Stimulated activated naive CD4-positive, alpha-beta T cell (primary cell): ENCODE data around the gene ATXN1.

Source experiments
- DNase-seq, 6 experiments: peaks; one replicate each; lab custom pipeline; 2025; lab: John Stamatoyannopoulos, UW

ATXN1 gene

DNA sequence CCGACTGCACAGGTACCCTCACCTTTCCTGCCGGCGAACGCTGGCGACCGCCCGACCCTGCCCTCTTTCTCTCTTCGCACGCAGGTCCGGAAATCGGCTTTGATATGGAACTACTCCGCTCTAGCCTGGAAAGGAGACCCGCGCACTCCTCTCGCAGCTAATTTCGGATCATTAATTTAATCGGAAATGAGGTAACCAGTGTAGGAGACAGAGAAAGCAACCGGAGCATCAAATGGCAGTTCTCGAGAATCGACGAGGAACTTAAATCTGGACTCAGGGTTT, 949 bp upstream of the ATXN1 start:
- no peak for DNase-seq

DNA sequence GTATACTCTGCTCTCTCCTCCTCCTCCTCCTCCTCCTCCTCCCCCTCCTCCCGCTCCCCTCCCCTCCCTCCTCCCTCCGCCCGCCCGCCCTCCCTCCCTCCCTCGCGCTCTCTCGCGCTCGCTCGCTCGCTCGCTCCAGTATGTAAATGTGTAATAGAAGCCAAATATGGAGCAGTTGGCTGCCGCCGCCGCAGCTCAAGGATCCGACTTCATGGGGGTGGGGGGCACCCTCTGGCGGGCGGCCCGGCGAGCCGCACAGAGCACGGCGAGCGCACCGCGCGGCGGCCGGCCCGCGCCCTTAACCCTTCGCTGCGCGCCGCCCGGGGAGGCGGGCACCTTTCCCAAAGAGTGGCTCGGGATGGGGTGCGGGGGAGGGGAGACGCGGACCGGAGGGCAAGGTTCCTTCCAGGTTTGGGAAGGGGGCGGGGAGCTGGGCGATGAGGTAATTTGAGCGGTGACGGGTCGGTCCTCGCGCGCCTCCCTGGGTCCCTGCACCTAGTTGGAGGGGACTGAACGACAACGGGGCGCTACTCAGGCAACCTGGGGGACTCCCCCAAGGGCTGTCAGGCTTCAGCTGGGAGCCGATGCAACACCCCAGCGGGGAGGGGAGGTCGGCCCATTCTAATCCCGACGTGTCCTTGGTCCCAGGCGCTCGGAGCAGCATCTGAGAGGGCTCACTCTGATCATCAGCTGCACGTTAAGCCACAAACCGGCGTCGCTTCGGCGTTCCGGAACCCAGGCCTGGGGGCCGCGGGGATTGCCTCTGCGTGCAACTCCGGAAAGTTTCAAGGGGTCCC, 409 bp upstream of the ATXN1 start:
- peak; percentile 77 to 89 (median 82) for DNase-seq

DNA sequence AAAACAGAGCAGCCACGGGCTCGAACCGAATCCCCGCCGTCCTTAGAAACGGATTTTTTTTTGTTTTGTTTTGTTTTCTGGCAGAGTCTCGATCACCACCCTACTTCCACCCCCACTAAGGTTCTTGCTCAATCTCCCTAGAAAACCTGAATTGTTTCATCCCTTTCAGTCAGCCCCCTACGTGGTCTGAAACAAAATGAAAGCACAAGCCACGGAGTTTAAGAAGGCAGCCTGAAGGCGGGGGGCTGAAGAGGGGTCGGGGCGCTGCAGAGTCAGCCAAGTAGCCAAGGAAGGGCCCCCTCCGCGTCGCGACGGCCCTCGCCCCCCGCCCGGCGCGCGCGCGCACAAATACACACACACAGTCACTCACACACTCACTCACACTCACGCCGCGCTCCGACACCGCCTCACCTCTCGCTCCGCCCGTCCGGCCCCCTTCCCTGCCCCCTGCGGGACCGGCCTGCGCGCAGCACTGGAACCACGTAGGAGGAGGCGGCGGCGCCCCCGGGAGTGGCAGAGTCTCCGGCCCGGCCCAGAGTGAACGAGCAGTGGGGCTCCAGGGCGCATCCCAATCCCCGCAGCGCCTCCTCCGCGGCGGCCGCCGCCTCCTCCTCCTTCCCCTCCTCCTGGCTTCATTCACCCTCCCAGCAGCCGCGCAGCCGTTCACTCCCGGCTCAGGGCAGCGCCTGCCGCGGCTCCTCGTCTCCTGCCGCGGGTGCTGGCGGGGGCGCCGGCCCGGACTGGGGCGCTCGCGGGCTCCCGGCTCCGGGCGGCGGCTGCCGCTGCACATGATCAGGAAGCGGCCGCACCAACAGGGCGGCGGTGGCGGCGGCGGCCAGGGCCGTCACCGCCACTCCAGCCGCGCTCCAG, 1.4 kb downstream of the ATXN1 start:
- DNase-seq = peak; percentile 48 to 73 (median 62)

DNA sequence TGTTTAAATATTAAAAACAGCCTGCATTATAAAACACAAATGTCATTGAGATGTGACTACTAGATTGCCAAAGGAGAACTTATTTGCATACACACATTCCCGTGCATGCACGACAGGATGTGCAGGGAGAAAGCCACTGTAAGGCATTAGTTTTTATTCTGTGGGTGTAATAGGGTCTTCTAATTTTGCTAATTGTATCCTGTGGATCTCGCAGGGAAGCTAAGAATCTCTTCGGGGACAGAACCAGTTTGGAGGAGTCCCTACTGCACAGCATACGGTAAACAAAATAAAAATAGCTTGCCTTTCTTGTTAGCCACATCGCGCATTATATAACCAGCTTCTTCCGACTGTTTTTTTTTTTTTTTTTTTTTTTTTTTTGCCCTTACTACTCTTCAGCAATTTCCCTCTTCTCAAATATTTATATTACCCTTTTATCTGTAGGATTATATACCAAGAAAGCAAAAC, 2.0 kb downstream of the ATXN1 start:
- peak in 3 of 6 experiments; percentile 8 to 64 (median 63) for DNase-seq

DNA sequence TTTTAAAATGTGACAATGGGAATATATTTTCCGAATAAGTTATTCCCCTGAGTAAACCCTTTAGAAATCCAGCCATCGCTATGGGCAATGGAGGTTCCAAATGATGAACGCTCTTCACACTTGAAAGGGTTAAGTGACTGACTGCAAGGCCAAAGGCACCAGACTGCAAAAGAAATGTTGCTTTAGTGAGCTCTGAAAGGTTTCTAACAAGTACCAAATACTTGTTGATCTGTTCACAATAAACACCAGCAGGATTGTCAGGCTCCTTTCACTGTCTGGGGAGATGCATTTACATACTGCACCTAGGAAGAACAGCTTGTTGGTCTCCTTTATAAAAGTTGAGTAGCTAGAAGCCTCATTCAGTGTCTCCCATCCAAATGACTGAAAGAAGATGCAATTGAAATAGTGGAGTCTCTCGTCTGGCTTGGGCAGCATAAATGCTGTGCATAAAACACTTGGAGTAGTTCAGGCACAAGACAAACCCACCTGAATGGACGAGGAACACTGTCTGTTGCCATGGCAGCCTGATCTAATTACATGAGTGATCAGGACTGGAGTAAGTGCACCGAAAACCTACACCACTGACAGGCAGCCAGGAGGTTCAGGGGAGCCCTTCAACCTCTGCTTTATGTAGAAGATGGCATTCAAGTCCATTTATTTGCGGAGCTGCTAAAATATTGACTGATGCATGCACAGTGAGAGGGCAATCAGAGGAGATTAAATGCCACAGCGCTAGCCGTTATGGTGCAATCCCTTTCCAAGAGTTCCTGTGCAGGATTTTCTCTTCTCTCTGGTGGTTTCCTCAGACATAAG, 2.9 kb downstream of the ATXN1 start:
- DNase-seq = no peak

DNA sequence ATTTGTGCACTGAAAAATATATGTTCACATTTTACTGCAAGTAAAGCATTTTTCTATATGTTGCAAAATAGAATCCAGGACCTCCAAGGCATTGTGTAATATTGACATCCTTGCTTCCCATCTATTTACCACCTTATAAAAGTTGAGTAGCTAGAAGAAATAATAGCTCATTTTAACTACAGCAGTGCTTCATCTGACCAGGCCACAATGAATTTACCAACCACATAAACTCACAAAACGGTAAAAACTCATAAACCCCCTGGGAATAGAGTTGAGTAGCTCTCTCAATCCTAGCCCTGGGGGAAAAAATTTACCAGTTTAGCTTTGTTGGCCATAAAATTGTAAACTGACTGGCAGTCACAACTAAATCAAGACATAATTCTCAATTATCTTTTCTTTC, 3.9 kb downstream of the ATXN1 start:
- no peak for DNase-seq

DNA sequence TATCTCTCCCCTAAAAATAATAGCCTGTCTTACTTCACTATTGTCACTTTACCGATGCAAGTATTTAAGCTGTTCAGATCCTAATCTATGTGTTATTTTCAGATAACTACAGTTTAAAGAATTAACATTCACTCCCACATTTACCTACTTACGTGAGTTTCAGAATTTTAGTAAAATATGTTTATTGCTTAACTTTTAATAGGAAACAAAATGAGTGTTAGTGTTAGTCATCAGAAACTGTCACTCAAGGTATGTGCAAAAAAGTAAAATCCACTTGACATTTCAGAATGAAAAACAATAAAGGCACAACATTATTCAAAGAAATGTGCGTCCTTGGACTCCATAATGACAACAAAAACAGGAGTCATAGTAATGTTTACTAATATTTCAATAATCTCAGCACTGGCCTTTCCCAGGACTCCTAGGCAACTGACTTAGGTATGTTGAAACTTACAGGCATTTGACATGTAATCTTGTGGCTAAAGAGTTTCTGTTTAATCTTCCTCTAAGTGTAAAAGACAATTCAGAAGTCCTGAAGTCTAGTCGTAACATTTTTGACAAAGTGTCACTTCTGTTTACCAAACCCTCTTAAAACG, 4.5 kb downstream of the ATXN1 start:
- DNase-seq = no peak

DNA sequence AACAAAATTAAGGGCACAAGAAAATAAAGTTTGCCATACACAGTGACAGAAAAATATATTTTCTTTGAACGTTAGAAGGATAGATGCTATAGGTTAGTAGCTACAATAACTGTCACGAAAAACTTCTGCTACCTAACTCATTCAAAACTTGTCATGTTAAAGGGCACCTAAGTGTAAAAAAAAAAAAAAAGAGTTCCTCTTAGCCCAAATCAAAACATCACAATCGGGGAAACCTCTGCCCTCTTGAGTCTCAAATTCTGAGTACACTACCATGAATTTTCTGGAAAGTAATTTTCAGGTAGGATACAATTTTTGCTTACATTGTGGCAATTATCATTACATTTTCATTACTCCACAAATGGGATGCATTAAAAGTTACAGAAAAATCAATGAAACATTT, 5.7 kb downstream of the ATXN1 start:
- no peak for DNase-seq

DNA sequence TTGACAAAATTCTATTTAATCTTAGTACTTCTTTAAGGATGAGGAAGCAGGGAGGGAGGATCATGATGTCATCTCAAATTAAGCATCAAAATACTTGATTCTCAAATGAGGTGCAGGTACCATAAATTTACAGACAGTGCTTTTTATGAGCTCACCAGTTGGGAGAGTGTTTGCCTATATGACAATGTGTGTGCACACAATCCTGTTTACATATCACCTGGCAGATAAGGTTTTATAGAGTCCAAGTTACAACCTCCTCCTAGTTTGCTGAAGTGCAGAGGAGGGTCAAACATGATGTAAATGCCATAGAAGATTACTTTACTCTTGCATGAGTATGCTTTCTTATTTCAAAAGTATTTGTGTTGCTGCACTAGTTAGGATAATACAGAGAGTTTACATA, 6.4 kb downstream of the ATXN1 start:
- no peak for DNase-seq

DNA sequence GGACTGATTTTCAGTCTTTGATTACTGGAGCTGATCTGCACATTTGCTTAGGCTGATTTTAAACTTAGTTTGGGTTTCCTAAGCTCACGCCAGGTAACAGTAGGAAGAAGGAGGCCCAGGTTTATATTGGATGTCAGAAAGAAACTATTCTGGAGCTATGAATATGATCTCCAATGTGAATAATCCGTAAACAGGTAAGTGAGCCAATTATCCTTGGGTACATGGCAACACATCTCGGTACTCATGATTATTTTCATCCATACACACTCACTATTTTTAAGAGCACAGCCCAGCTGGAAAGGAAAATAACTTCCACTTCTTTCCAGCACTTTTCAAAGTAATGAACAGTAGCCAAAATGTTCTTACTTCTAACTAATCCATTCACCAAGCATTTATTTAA, 7.0 kb downstream of the ATXN1 start:
- DNase-seq = no peak

DNA sequence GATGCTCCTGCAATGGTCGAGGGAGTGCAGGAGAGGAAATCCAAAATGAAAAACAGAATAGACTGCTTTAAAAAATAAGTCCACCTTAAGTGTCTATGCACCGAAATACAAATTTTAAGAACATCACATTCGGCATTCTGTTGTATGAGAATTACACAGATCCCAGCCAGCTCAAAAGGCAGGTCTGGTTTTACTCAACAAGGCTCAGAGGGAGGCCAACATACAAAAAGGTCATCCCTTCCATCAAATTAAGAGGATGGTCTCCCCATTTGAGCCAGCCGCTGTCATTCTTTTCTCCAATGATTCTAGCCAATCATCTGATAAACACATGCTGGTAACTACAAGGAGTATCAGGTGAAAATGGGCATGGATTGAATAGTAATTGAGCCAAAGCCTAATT, 7.9 kb downstream of the ATXN1 start:
- no peak for DNase-seq

DNA sequence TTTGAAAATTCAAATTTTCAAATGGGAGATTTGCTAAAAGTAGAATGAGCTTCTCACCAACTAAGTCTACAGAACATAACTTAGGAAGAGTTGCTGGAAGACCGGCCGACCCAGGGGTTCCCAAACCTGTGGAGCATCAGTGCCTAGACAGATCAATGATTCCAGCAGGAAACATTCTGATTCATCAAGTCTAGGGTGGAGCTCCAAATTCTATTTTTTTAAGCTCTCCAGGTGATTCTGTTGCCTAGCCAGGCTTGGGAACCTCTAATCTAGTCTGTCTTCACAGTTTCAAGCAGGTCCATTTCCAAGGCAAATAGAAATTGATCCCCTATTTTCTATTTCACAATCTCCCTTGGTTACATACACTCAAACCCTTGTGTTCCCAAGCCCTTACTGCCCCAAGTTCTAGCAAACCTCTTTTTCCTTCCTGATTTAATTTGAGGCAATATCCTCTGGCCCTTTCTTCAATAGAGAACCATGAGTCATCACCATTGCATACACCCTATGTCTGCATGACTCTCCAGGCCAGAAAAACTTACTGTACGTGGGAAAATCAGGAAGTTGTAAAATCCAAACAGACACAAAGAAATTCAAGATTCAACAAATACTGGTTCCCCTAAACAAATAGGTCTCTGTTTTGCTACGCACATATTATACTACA, 8.9 kb downstream of the ATXN1 start:
- DNase-seq = no peak

DNA sequence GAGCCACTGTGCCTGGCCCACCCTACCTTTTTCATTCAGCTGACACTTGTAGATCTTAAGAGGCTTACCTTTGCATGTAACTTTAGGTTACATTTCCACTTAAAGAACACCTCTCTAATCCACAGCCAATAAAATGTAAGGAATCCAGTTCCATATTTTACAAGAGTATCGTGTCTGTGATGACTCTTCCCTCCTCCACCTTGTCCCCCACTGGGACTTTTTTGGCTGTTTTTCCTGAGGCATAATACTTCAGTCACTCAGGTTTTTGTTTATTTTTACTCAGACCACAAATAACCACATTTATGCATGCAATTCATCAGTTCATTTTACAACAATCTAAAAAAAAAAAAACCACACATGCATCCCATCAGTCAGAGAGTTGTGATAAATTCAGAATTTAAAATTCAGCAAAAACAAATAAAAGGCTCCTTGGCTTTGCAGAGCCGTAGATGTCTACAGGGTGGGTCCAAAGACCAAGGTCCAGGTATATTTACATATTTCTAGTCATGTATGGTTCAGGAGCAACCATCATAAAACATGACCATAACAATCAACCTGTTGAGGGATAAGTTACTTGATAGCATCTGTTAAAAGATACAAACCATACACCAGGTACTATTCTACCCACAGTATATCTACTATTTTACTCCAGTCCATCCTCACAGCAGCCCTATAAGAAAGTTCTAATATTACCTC, 9.9 kb downstream of the ATXN1 start:
- DNase-seq = no peak

DNA sequence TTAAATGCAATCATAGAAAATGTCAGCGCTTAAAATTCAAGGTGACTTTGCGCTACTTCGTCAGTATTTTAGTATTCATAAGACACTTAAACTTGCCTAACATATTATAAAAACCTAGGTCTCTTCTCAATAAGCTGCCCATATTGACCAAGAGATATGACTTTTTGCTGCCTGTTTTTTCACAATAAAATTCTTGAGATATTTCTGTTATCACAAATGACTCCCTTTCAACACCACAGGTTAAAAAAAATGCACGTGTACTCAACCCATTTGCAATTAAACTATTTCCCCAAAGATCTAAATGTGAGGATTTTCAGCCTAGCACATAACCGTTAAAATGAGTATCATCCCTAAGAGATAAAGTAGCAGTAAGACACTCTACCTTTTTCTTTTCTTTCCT, 10.7 kb downstream of the ATXN1 start:
- no peak for DNase-seq

DNA sequence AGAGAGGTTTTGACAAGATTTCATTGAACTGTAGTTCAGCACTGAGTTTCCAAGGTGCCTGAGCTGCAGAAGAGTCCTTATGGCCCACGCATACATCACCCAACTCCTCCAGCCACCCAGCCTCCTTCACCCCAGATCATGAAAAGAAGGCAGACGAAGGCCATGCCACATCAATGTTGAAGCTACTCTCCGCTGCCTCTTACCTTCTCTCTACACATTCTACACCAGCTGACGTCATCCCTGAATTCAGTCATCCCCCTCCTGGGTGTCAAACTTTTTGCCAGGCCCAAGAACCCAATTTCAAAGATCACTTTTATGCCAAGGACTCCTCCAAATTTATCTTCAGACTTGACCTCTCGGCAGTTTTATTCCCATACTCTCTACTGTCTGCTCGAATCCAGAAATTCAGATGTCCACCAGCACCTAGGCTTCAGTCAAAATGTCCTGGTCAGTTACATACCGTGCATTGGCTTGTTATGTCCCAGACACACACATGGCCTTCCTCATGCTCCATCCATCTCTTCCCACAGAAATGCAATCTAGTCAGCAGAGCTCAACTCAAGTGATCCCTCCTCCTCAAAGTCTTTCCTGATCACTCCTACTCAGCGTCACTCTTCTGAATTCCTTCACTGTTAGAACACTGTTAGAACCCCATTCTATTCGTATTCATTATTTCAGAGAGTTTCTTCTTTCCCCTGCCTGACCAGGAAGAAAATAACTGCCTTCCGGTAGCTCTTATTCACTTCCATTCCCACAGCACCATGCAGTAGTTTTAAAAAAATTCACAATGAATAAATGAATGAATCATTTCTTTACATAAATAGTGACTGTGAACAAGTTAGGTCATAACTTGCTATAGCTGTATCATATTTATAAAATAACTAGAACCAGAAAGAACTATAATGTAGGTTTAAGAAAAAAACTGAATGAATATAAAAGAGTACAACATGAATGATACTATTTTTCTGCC, 11.5 kb downstream of the ATXN1 start:
- no peak for DNase-seq

DNA sequence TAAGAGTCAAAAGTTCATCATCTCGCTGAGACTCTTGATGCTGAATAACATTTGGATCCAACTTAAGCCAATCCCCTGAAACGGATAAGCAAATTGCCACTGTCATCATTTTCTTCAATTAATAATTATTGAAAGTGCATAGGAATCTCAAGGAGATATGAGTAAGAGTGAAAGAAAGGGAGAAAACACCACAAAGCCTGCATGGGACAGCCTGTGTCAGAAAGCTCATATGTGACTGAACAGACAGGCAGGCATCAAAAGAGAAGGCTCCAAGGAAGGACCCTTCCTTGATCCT, 13.3 kb downstream of the ATXN1 start:
- DNase-seq = no peak

DNA sequence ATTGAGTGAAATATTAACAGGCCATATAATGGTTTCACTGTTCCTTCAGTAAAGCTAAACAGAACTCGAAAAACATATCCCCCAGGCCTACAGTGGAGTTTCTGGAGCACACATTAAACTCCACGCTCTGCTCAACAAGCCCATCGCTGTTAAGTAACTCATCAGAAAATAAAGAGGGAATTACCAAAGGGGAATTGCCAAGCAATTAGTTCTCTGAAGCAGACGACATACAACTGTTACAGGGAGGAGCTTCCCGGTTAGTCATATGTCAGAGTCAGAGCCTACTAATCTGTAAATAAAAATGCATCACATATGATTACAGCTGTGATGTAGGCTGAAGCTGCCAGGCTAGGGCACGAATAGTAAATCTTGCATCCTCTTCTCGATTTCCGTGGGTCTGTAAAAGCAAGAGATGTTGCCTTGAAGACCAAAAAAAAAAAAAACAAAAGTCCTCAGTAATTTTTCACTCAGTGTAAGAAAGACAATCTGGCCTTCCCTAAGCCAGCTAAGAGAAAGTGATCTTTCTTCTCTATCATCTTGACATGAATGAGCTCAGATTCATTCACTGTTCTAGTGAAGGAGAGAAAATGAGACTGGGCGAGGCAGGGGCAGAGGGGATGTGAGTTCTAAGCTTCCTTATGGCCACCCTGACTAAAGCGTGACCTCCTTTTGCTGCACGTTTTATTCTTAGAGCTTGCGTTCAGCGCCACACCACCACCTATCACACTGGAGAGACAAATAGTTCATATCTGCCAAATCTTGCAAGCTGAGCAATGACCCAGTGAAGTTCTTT, 13.8 kb downstream of the ATXN1 start:
- no peak for DNase-seq

DNA sequence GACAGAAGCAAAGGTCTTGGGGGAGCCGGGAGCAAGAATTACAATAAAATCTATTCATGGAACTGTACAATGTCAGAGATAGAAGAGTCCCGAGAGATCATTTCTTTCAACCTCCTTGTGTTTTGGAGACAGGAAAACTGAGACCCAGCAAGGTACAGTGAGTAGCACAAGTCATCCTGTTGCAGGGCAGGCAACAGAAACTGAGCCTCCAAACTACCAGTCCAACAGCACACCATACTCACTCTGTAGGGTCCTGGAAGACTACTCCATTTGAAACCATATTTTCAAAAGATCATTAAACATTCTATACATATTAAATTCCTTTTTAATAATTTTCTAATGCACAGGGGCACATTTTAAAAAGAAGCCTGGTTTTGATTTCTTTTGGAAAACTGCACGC, 14.4 kb downstream of the ATXN1 start:
- no peak for DNase-seq

DNA sequence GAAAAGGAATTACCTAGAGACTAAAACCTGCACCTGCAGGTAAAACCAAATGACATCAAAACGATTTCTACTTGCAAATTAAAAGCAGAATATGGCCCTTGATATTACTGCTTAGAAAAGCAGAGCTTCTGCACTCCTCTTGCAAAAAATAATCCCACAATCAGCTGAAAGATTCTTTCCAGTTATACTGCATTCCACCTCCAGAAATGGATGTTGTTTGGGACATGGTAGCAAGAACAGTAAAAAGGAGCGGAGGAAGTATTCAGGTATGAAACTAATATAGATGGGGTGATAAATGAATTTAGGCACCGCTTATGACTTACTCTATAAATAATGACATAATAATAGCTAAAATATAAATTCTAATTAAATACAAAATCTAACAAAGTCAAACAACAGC, 14.9 kb downstream of the ATXN1 start:
- DNase-seq = no peak
